Measurements from ENCODE around the gene GNAQ. TPM values are rescaled to one million over a fixed set of nuclear protein-coding genes. Genes with fewer than 3 reads are reported as not detected.

GNAQ gene
- total RNA-seq, 5 donors from 2014 or later (not counting 1 experiment from before 2014, with no cell fraction given): 29.3 to 48.4 (median 38.3) TPM

DNA sequence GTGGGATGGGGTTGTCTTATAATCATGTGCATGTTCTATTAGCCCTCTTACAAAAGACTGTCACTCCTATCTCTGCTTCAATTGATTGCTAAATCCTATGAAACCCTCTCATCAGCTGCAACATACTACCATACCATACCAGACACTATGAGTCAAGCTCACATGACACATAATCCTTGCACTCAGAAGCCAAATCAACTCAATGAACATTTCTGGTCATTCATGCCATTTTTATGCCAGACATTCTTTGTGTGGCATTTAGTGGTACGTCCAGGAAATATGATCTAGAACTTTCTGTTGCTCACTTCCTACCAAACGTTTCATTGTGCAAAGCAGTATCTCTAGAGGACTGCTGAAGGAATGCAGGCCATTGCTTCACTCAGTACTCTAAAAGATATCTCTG is 224.3 kb downstream of the GNAQ start:
- ChIA-PET CTCF (no interaction called here), POLR2A (no interaction called here)
- Mint-ChIP-seq H3K27ac (no peak overlapping the region), H3K9me3 (no peaks in the 10 kb centered on the region), H3K36me3 (peaks cover 61% of the 10 kb centered on the region), H3K4me3 (no peak overlapping the region), H3K4me1 (peaks cover 28 to 38% (median 37%) of the 10 kb centered on the region in 3 donors), H3K27me3 (no peaks in the 10 kb centered on the region)
- Histone ChIP-seq H3K9me3 (no peaks in the 10 kb centered on the region), H3K27ac (ENCODE audit: low read length) (no peak overlapping the region), H3K4me3 (ENCODE audit: control insufficient read depth in 1 of 2, extremely low read depth in 1 of 2, low read length in 1 of 2) (no peak overlapping the region), H3K36me3 (ENCODE audit: control insufficient read depth in 2 of 2, extremely low read depth in 1 of 2, insufficient read depth in 1 of 2, low read length in 1 of 2) (no peaks in the 10 kb centered on the region), H3K4me1 (ENCODE audit: control insufficient read depth in 1 of 2, extremely low read depth in 1 of 2, insufficient read depth in 2 of 2, low read length in 2 of 2) (peaks cover 0 to 17% of the 10 kb centered on the region in 2 experiments), H3K27me3 (replicated peaks in 1 of 2; ENCODE audit: control insufficient read depth in 2 of 2, extremely low read depth in 1 of 2, insufficient read depth in 2 of 2, low read length in 1 of 2) (no peaks in the 10 kb centered on the region)
- WGBS (ENCODE audit: insufficient coverage): no CpG with 5 or more reads among the region's 2 CpGs
- DNase-seq (no peak), ATAC-seq (replicated peaks in 1 of 4) (peak in 2 of 4 experiments; percentile 16 to 20)

DNA sequence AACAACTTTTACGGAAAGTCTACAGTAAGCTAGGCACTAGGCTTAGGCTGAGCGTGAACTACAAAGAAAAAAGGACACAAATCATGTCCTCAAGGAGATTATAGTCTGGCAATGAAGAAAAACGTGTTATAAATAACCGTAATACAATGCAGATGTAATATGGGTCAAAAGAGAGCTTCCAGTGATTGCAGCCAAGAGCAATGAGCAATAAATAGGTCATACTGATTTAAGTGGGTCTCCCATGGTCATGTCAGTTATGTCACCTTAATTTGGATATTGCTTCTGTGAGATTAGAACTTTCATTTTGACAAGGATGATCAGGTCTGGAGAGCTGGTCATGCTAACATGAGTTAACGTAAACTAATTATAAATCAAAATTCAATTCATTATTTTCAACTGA is 224.9 kb downstream of the GNAQ start:
- H3K27me3 ChIP-seq (replicated peaks in 1 of 2; ENCODE audit: control insufficient read depth in 2 of 2, extremely low read depth in 1 of 2, insufficient read depth in 2 of 2, low read length in 1 of 2): no peaks in the 10 kb centered on the region
- Mint-ChIP-seq H3K27me3 (no peaks in the 10 kb centered on the region), H3K36me3 (peaks cover 66% of the 10 kb centered on the region), H3K4me1 (peaks cover 28 to 38% (median 38%) of the 10 kb centered on the region in 3 donors), H3K9me3 (no peaks in the 10 kb centered on the region), H3K4me3 (no peak overlapping the region), H3K27ac (no peak overlapping the region)
- no peak for ATAC-seq (replicated peaks in 1 of 4)
- H3K4me3 ChIP-seq (ENCODE audit: control insufficient read depth in 1 of 2, extremely low read depth in 1 of 2, low read length in 1 of 2): no peak overlapping the region
- 76% methylated on average over 2 of the region's 5 CpGs for WGBS (ENCODE audit: insufficient coverage)
- H3K36me3 ChIP-seq (ENCODE audit: control insufficient read depth in 2 of 2, extremely low read depth in 1 of 2, insufficient read depth in 1 of 2, low read length in 1 of 2): no peaks in the 10 kb centered on the region
- H3K4me1 ChIP-seq (ENCODE audit: control insufficient read depth in 1 of 2, extremely low read depth in 1 of 2, insufficient read depth in 2 of 2, low read length in 2 of 2): peaks cover 0 to 17% of the 10 kb centered on the region in 2 experiments
- no peaks in the 10 kb centered on the region for H3K9me3 ChIP-seq
- POLR2A ChIA-PET: no interaction called here
- DNase-seq: no peak
- H3K27ac ChIP-seq (ENCODE audit: low read length): no peak overlapping the region
- CTCF ChIA-PET: no interaction called here

DNA sequence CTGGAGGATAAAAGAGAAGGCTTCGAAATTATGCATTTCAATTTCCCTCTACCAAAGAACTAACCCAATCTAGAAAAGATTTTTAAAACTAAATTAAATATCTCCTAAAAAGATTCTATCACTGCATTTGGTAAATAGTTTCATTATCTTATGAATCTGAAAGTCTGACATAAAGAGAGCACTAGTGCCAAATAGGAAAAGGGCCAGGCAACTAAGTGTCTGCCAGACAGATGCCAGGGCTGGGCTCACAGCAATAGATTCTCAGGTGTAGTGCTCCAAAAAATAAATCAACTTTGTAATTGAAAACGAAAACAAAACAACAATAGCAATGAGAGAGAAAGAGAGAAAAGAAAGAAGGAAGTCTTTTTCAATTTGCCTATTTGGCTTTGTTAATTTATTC is 225.8 kb downstream of the GNAQ start:
- peaks cover 28 to 43% (median 38%) of the 10 kb centered on the region in 3 donors for H3K4me1 Mint-ChIP-seq
- H3K4me3 Mint-ChIP-seq: no peak overlapping the region
- Histone ChIP-seq H3K4me3 (ENCODE audit: control insufficient read depth in 1 of 2, extremely low read depth in 1 of 2, low read length in 1 of 2) (no peak overlapping the region), H3K27me3 (replicated peaks in 1 of 2; ENCODE audit: control insufficient read depth in 2 of 2, extremely low read depth in 1 of 2, insufficient read depth in 2 of 2, low read length in 1 of 2) (no peaks in the 10 kb centered on the region), H3K36me3 (ENCODE audit: control insufficient read depth in 2 of 2, extremely low read depth in 1 of 2, insufficient read depth in 1 of 2, low read length in 1 of 2) (no peaks in the 10 kb centered on the region), H3K9me3 (no peaks in the 10 kb centered on the region), H3K27ac (ENCODE audit: low read length) (no peak overlapping the region), H3K4me1 (ENCODE audit: control insufficient read depth in 1 of 2, extremely low read depth in 1 of 2, insufficient read depth in 2 of 2, low read length in 2 of 2) (peaks cover 0 to 17% of the 10 kb centered on the region in 2 experiments)
- ATAC-seq (replicated peaks in 1 of 4): no peak
- DNase-seq: no peak
- peaks cover 0 to 1% (median 0%) of the 10 kb centered on the region in 3 donors for H3K9me3 Mint-ChIP-seq
- H3K27ac Mint-ChIP-seq: no peak overlapping the region
- peaks cover 72% of the 10 kb centered on the region for H3K36me3 Mint-ChIP-seq
- H3K27me3 Mint-ChIP-seq: no peaks in the 10 kb centered on the region
- WGBS (ENCODE audit: insufficient coverage): no CpG with 5 or more reads among the region's 2 CpGs
- CTCF ChIA-PET: interaction anchor here in 1 of 2 donors (0.6 kb wide), 1 partner anchor 20 kb away, joined by 3 read pairs; no protein-coding TSS in a partner anchor
- POLR2A ChIA-PET: no interaction called here

DNA sequence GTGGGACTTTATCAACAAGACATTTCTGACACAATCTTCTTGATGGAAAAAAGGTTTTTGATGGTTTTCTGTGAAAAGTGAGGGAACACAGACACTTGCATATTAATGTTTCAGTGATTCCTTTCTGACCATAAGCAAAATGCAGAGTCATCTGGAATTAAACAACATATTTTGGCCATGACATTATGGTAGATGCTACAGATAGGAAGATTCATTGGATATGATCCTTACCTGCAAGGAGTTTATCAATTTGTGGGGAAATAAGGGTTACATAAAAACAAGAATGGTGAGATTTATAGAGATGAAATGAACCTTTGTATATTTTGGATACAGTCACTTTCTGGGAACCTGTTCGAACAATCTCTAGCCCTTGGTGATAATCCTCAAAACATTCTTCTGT is 228.2 kb downstream of the GNAQ start:
- CTCF ChIA-PET: no interaction called here
- Mint-ChIP-seq H3K4me3 (no peak overlapping the region), H3K4me1 (peaks cover 13 to 26% (median 19%) of the 10 kb centered on the region in 3 donors), H3K27me3 (no peaks in the 10 kb centered on the region), H3K27ac (no peak overlapping the region), H3K9me3 (peaks cover 0 to 1% (median 0%) of the 10 kb centered on the region in 3 donors), H3K36me3 (peaks cover 51% of the 10 kb centered on the region)
- no peak overlapping the region for H3K27ac ChIP-seq (ENCODE audit: low read length)
- ATAC-seq (replicated peaks in 1 of 4) (no peak), DNase-seq (no peak)
- peaks cover 0 to 13% of the 10 kb centered on the region in 2 experiments for H3K4me1 ChIP-seq (ENCODE audit: control insufficient read depth in 1 of 2, extremely low read depth in 1 of 2, insufficient read depth in 2 of 2, low read length in 2 of 2)
- POLR2A ChIA-PET: no interaction called here
- H3K27me3 ChIP-seq (replicated peaks in 1 of 2; ENCODE audit: control insufficient read depth in 2 of 2, extremely low read depth in 1 of 2, insufficient read depth in 2 of 2, low read length in 1 of 2): no peaks in the 10 kb centered on the region
- no peak overlapping the region for H3K4me3 ChIP-seq (ENCODE audit: control insufficient read depth in 1 of 2, extremely low read depth in 1 of 2, low read length in 1 of 2)
- H3K36me3 ChIP-seq (ENCODE audit: control insufficient read depth in 2 of 2, extremely low read depth in 1 of 2, insufficient read depth in 1 of 2, low read length in 1 of 2): no peaks in the 10 kb centered on the region
- WGBS (ENCODE audit: insufficient coverage): no CpG with 5 or more reads among the region's 1 CpG
- H3K9me3 ChIP-seq: no peaks in the 10 kb centered on the region

DNA sequence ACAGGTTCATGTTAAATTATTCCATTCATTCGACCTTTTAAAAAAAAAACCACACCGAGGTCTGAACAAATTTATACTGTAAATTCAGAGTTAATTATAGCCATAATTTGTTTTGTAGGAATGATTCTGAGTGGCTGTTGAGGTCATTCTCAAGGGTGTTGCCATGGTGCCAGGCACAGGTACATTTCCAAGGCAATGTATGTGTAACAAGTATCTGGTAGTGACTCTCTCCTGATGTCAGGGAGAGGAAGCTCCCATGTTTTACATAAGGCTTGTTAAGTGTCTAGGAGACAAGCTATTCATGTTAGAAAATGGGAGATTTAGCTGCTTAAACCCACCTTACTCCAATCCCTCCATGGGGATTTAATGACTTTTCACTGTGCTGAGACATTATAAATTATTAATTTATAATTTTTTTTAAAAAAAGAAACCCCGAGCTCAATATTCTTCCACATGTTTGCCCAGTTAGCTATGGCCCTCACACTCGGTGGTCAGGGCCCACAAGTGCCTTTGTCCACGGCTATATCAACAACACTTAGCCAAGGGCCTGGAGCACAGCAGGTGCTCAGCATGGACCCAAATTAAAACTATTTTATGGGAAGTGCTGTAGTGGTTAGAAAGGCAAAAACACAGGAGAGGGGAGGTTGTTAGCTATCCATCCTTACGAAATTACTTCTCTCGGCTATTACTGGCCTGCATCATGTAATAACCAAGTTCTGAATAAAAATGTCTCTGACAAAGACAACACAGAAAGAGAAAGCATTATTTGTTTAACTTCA is 228.9 kb downstream of the GNAQ start:
- ChIA-PET CTCF (no interaction called here), POLR2A (interaction anchor here in 1 of 2 donors (0.6 kb wide), 1 partner anchor 66 kb away, joined by 3 read pairs; no protein-coding TSS in a partner anchor)
- no peaks in the 10 kb centered on the region for H3K27me3 Mint-ChIP-seq
- H3K4me1 ChIP-seq (ENCODE audit: control insufficient read depth in 1 of 2, extremely low read depth in 1 of 2, insufficient read depth in 2 of 2, low read length in 2 of 2): peaks cover 0 to 7% of the 10 kb centered on the region in 2 experiments
- H3K4me3 ChIP-seq (ENCODE audit: control insufficient read depth in 1 of 2, extremely low read depth in 1 of 2, low read length in 1 of 2): no peak overlapping the region
- H3K27ac Mint-ChIP-seq: no peak overlapping the region
- no peak overlapping the region for H3K27ac ChIP-seq (ENCODE audit: low read length)
- H3K4me1 Mint-ChIP-seq: peaks cover 6 to 19% (median 12%) of the 10 kb centered on the region in 3 donors
- ATAC-seq (replicated peaks in 1 of 4) (no peak), DNase-seq (no peak)
- H3K9me3 Mint-ChIP-seq: peaks cover 0 to 1% (median 0%) of the 10 kb centered on the region in 3 donors
- H3K36me3 ChIP-seq (ENCODE audit: control insufficient read depth in 2 of 2, extremely low read depth in 1 of 2, insufficient read depth in 1 of 2, low read length in 1 of 2): no peaks in the 10 kb centered on the region
- no peaks in the 10 kb centered on the region for H3K27me3 ChIP-seq (replicated peaks in 1 of 2; ENCODE audit: control insufficient read depth in 2 of 2, extremely low read depth in 1 of 2, insufficient read depth in 2 of 2, low read length in 1 of 2)
- WGBS (ENCODE audit: insufficient coverage): no CpG with 5 or more reads among the region's 7 CpGs
- H3K36me3 Mint-ChIP-seq: peaks cover 51% of the 10 kb centered on the region
- no peak overlapping the region for H3K4me3 Mint-ChIP-seq
- H3K9me3 ChIP-seq: no peaks in the 10 kb centered on the region

DNA sequence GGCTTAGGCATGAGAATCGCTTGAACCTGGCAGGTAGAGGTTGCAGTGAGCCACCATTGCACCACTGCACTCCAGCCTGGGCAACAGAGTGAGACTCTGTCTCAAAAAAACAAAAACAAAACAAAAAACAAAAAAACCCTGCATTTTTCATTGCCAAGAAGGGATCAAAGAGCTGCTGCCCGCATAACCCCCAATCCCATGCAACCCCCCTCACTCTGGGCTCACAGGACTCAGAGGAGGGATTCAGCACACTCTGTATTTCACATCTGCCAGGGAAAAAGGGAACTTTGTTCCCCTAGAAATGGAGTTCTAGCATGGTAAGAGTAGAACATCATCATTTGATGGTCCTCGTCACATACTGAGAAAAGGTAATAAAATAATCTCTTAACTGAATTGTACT is 229.5 kb downstream of the GNAQ start:
- no CpG with 5 or more reads among the region's 3 CpGs for WGBS (ENCODE audit: insufficient coverage)
- Mint-ChIP-seq H3K27me3 (no peaks in the 10 kb centered on the region), H3K9me3 (peaks cover 0 to 1% (median 0%) of the 10 kb centered on the region in 3 donors), H3K27ac (no peak overlapping the region), H3K4me3 (no peak overlapping the region), H3K4me1 (peaks cover under 1 to 14% (median 7%) of the 10 kb centered on the region in 3 donors), H3K36me3 (peaks cover 53% of the 10 kb centered on the region)
- ChIA-PET POLR2A (no interaction called here), CTCF (no interaction called here)
- Histone ChIP-seq H3K9me3 (no peaks in the 10 kb centered on the region), H3K27me3 (replicated peaks in 1 of 2; ENCODE audit: control insufficient read depth in 2 of 2, extremely low read depth in 1 of 2, insufficient read depth in 2 of 2, low read length in 1 of 2) (no peaks in the 10 kb centered on the region), H3K4me1 (ENCODE audit: control insufficient read depth in 1 of 2, extremely low read depth in 1 of 2, insufficient read depth in 2 of 2, low read length in 2 of 2) (peaks cover 0 to under 1% of the 10 kb centered on the region in 2 experiments), H3K27ac (ENCODE audit: low read length) (no peak overlapping the region), H3K4me3 (ENCODE audit: control insufficient read depth in 1 of 2, extremely low read depth in 1 of 2, low read length in 1 of 2) (no peak overlapping the region), H3K36me3 (ENCODE audit: control insufficient read depth in 2 of 2, extremely low read depth in 1 of 2, insufficient read depth in 1 of 2, low read length in 1 of 2) (peaks cover 0 to 2% of the 10 kb centered on the region in 2 donors)
- DNase-seq (no peak), ATAC-seq (replicated peaks in 1 of 4) (no peak)
